GM12872 (cell line): ENCODE measurements around the gene ANKS1B.

Experiments used
- TF ChIP-seq, protein P1 (sequence below): IDR thresholded peaks from 3 replicates; pipeline ENCODE4 v1.5.1; 2011; ENCODE audit warnings: low read depth, mild to moderate bottlenecking, low read length, moderate library complexity; ENCODE audit not compliant: insufficient read depth

The ANKS1B gene

DNA sequence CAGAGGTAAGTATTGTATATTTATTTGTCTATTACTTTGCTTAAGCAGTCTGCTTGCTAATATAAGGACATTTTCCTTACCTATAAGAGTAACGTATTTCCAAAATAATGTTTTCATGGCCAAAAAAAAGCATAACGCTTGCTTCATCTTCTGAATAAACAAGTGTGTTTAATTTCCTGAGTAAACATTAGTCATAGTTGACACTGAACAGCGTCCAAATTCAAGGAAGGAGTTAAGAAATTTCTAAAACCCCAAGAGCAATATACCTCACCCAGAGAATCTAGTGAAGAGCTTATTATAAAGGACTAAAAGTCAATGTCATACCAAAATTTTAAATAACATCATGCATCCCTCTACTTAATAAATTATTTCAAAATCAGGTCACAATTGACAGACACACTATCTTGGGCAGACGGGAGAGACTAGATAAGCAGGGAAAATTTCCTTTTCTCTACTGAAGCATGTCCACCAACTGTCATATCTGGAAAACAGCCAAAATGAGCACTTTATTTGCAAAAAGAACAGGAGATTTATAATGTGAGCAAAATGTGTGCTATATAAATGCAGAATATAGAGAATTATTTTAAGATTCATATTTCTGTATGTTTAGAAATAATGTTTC, 25.1 kb downstream of the ANKS1B start:
- TF ChIP-seq, protein P1, sequence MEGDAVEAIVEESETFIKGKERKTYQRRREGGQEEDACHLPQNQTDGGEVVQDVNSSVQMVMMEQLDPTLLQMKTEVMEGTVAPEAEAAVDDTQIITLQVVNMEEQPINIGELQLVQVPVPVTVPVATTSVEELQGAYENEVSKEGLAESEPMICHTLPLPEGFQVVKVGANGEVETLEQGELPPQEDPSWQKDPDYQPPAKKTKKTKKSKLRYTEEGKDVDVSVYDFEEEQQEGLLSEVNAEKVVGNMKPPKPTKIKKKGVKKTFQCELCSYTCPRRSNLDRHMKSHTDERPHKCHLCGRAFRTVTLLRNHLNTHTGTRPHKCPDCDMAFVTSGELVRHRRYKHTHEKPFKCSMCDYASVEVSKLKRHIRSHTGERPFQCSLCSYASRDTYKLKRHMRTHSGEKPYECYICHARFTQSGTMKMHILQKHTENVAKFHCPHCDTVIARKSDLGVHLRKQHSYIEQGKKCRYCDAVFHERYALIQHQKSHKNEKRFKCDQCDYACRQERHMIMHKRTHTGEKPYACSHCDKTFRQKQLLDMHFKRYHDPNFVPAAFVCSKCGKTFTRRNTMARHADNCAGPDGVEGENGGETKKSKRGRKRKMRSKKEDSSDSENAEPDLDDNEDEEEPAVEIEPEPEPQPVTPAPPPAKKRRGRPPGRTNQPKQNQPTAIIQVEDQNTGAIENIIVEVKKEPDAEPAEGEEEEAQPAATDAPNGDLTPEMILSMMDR, result no peak

DNA sequence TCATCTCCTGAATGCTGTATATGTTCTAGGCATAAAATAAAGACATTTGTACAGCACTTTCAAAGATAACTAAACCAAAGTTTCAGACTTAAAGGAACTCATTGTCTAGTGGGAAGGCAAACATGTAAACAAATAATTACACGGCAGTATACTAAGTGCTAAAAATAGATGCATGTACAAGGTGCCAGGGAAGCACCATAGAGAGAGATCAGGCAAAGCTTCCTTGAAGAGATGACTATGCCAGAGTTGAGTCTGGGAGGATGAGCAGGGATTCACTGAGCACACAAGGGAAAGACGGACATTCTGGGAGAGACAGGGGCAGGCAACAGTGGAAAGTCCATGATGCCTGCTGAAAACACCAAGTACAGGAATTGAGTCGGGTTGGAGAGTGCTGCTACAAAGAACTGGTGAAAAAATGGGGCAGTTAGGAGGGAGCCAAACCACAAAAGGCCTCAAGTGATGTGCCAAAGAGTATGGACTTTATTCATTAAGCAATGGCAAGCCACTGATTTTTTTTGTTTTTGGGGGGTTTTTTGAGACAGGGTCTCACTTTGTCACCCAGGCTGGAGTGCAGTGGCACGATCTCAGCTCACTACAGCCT, 26.8 kb downstream of the ANKS1B start:
- TF ChIP-seq, protein P1, result no peak

DNA sequence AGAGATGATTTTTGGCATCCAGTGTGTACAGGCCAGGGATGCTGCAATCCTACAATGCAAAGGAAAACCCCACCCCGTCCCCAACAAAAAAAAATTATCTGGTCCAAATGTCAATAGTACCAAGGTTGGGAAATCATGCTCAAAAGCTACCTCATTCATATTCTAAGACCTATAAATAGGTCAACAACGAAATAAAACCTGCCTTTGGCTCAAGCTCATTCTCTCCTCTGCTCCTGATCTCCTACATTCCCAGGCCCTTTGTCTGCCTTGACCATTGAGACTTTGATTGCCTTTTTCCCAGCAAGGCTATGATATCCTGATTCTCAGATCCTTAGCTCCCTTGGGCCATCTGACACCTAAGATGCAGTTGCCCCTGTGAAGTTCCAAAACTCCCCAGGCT, 30.0 kb downstream of the ANKS1B start:
- TF ChIP-seq, protein P1, result no peak

DNA sequence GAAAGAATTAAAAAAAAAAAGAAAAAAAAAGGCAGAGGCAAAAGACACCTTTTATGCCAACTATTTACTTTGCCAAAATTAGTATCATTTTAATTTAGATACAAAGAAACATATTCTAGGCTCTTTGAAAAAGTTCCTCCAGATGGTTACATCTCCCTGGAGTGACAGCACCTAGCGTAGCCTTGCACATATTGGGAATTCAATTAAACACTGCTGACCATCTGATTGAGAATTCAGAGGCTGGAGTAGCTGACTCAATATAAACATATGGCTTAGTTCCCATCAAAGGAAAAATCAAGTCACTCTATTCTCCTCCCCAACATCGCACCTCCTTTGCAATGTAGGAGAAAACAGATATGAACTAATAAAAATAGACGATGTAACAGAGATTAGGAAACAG, 36.4 kb downstream of the ANKS1B start:
- TF ChIP-seq, protein P1, result no peak

DNA sequence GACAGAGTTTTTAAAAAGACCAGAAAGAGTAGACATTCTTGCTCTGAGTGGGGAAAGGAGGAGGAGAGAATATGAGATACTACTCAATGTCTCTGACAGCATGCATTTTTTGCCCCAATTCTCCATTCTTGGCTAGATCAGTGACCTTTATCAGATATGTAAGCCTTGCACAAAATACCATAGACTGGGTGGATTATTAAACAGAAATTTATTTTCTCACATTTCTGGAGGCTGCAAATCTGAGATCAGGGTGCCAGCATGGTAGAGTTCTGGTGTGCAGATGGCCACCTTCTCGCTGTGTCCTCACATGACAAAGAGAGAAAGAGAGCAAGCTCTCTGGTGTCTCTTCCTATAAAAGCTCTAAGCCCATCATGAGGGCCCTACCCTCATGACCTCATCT, 38.6 kb downstream of the ANKS1B start:
- TF ChIP-seq, protein P1, result no peak

DNA sequence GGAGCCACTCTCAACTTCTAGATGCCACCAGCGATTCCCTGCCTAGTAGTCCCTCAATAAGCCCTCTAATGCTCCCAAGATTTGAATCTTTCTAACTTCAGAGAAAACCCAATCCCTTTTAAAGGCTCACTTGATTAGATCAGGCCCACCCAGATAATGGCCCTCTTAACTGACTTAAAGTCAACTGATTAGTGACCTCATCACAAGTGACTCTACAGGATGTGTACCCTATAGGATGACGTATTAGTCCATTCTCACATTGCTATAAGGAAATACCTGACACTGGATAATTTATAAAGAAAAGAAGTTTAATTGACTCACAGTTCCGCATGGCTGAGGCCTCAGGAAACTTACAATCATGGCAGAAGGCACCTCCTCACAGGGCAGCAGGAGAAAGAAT, 49.1 kb downstream of the ANKS1B start:
- TF ChIP-seq, protein P1, result no peak

DNA sequence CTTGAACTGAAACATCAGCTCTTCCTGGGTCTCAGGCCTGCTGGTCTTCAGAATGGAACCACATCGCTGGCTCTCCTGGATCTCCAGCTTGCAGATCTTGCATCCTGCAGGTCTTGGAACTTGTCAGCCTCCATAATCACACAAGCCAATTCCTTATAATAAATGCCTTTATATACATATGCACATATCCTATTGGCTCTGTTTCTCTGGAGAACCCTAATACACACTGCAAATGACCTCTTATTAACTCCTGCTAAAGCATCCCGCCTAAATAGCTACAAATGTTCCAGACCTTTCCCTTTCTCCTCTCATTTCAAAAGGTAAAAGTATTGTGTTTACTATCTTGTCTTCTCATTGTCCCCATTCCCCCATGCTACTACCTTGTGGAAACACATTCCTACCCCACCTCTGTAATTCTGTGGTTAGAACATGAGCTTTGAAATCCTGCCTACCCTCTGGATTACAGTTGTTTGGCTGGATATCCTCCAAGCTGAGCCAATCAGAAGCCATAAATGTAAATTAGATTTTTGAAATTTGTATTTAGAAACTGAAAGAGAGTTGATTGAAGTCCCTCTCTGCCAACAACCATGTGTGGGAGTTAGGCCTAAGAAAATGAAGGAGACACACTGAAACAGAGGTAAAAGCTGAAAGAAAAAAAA, 58.1 kb downstream of the ANKS1B start:
- TF ChIP-seq, protein P1, result no peak
